GM21360 (cell line): ENCODE results near the gene PAAF1.

Experiments used
- ATAC-seq: cut with Tn5 transposase; IDR thresholded peaks from one replicate; pipeline ENCODE4 v1.9.1; 2021; ENCODE audit warnings: mild to moderate bottlenecking, moderate library complexity; ENCODE audit not compliant: unreplicated experiment

The PAAF1 gene

DNA sequence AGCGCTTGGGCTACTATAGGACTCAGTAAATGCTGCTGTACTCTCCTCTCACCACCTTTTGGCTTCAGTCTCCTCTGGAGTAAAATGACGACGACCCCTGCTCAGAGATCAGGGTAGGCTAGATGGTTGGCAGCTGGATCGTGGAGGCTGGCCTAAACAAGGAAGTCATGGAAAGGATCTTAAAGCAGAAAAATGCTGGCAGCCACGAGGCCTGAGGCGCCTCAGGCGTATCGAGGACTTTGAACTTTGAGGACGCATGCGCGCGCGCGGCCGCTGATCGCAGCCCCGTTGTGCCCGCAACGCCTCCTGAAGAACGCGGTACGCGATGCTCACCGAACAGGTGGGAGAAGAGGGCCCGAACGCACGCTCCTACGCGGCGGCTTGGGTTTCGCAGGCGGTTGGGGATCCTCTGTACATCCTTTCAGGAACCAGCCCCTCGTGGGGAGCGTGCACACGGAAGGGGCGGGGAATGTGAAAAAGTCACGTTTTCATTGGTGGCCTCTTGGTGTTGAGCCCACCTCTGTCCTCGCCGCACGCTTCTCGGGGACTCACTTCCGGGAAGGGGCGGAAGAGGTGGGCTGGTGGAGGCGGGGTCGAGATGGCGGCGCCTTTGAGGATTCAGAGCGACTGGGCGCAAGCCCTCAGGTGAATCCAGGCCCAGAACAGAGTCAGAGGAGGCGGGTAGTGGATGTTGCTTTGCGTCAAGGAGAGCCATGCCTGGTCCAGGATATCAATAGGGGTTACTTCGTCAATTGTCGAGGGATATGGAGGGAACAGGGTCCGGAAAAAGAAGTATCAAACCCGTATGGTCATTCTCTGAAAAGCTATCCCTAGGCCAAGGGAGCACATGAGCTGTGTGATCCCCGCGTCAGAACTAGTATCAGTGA, at the start of gene PAAF1, which contains the start of gene COA4:
PAAF1 (plus strand) TSS at position 576 of the 887 bp plus-strand sequence; CDS start at position 599, 23 bp downstream.
COA4 (minus strand) TSS at position 423 of the 887 bp plus-strand sequence. CDS start 3,468 bp downstream, outside the sequence.
- ATAC-seq: peak; percentile 94

DNA sequence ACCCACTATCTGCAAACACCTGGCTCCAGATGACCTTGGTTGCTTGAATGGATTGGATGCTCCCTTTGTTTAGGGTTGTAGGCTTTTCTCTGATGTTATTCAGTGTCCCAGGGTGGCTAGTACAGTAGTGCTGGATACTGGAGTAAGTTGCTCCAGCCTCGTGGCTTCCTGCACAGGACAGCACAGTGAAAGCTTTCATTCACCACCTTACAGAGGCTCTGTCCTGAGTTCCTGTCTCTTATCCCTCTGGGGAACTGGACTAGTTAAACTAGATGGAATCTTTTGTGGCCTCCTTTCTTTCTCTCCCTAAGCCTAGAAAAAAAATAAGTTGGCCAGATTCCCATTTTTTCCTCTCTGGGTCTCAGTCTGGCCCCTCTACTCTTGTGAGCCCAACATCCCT, 46.5 kb upstream of the PAAF1 start:
- no peak for ATAC-seq

DNA sequence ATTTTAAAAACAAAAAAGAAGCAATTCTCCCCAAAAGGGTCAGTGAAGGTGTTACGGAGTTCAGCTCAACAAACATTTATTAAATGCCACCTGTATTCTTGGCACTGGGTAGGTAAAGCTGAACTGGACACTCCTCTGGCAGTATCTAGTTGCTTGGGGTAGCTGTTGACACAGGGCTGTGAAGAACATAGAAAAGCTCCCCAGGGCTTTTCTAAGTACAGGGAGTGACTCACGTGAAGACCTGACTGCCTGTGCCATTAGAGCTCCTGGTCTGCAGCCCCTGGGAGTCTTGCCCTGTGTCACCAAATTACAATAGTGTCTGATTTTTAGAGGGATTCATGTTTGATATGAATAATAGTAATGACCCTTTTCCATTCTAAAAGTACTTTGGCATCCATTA, 43.7 kb upstream of the PAAF1 start:
- ATAC-seq: no peak

DNA sequence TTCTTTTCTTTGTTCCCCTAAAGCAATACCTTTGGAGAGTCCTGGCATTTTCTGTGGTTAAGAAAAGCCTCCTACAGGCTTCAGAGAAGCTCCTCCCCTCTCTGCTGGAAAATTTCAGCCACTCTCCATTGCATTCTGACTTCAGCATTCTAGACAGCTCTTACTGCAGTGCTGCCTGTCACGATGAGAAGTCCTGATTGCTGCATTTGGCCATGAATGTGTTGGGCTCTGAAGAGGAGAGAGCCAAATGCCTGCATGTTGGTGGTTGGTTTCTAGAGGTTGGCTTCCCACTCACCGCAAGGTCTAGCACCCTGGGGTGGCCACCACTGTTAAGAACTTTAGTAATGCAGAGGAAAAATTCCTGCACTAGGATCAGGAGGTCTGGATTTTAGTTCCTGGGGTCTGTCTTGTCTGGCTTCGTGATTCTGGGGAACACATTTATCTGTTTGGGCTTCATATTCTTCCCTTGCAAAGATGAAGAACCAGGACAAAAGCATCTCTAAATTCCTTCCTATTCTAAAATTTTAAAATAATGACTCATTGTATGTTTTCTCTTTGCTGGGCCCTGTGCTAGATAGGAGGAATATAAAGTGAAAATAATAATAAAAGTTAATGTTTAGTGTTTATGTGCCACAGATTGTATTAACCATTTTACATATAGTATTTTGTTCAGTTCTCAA, 38.2 kb upstream of the PAAF1 start:
- ATAC-seq: no peak

DNA sequence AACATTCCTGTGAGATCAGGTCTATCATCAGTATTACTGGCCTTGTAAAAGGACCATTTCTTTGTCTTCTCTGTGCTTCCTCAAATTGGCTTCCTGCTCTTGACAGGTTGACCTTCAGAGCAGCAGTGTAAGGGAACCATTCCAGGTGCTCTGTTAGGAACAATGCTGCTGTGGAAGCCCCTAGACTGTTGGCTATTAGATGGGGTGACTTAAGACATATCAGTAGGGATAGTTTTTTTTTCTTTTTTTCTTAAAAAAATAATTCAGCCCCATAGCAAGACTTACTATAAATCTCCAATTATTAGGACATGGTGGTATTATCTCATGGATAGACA, 37.7 kb upstream of the PAAF1 start:
- no peak for ATAC-seq

GRCh38 chr11:73851046-73851764, 25.6 kb upstream of the PAAF1 start:
- ATAC-seq: no peak

DNA sequence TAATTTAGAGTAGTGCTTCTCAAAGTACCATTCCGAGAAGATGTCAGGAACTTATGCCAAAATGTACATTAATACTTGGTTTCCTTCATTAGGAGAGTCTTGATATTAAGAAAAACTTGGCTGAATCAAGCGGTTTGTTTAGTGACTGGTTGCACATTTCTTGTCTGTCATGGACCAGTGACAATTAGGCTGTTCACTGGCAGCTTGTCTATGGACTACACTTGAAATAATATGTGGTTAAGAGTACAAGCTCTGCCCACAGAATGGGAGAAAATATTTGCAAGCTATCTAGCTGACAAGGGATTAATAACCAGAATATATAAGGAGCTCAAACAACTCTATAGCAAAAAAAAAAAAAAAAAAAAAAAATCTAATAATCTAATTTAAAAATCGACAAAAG, 24.8 kb upstream of the PAAF1 start:
- ATAC-seq: no peak

DNA sequence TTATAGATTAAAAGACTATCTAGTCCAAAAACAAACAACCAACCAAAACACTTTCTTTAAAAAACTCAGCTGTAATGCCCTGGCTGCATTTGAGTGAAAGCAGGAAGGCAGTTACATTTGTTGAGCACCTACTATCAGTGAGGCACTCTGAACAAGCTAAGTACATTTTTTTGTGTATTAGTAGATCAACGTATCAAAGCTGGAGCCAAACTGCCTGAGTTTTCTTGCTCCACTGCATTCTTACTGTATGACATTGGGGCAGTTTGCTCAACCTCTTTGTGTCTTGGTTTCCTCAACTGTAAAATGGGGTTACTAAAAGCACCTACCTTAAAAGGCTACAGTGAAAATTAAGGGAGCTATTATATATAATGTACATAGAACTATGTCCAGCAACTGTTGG, 22.1 kb upstream of the PAAF1 start:
- no peak for ATAC-seq

DNA sequence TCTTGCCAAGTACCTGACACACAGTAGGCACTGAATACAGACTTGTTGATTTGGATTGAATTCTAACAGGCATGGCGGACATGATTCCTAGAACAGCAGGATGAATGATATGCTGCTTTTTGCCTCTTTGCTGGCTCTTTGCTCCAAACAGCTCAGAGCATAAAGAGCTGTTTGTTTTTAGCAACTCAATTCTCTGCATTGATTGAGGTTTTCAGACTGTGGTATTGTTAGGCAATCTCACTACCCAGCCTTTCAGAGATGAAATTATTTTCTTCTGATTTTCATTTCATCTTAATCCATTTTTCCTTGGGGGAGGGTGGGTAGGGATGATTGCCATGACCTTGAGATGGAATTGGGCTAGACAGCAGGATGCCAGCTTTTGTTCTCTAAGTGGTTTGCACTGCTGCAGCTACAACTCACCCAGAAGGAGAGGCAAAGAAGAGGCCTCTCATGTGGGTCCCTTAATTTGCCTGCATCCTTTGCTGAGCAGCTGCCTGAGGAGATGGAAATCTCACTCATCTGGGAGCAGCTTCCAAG, 20.7 kb upstream of the PAAF1 start:
- ATAC-seq: no peak

- no peak for ATAC-seq
Observed at GRCh38 chr11:73859671-73860070, 17.1 kb upstream of the PAAF1 start.

GRCh38 chr11:73860202-73860601, 16.6 kb upstream of the PAAF1 start:
- ATAC-seq: no peak

DNA sequence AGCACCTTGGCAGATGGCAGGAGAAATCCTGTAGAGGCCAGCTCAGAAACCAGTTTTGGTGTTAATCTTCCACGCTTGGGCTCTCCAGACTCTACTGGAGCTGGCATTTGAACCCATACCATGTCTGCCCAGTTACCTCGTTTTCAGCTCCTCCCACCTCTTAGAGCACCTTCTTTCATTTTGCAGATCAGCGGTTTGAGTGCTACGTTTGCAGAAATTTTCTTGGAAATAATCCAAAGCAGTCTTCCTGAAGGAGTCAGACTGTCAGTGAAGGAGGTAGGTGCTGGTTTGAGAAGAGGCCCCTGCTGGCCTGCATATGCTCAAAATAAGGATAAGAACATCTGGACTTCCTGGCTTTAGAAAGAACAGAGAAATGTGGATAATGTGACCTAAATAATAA, 13.8 kb upstream of the PAAF1 start:
- ATAC-seq: no peak

- ATAC-seq: no peak
Observed at GRCh38 chr11:73866095-73866579, 10.7 kb upstream of the PAAF1 start.

DNA sequence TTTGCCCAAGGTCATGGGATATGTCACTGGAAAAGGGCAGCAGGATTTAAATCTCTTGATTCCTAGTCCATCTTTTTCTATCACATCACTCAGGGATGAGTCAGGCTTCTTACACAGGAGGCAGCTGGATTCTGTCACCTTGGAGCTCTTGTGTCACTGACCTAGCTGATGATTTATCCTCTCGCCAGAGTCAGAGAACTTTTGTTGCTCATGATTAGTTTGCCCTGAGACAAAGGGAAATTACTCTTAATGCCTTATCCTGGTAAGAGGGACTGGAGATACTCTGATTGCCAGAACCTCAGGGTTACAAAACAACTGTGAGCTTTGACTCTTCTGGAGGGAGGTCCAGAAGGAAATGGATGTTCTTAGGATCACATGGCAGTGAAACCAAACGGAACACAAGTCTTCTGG, 10.2 kb upstream of the PAAF1 start:
- no peak for ATAC-seq

- no peak for ATAC-seq
Observed at GRCh38 chr11:73869332-73869949, 7.4 kb upstream of the PAAF1 start.

DNA sequence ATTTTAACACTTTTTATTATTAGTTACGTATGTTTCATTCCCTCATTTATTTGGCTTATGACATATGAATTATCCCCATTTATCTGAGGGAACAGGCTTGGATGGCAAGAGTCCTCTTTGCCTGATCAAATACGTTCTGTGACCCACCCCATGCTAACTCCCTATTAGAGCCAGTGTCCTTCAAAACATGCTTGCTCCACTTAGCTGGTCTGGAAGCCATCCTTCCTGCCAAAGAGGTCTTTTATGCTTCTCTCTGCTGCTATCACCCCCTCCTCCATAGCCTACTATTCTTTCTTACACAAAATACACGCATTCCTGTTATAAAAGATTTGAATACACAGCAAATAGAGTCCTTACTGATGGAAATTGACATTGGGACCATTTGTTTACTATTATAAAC, 6.5 kb upstream of the PAAF1 start:
- ATAC-seq: no peak

GRCh38 chr11:73872749-73873357, 3.9 kb upstream of the PAAF1 start:
- ATAC-seq: no peak

DNA sequence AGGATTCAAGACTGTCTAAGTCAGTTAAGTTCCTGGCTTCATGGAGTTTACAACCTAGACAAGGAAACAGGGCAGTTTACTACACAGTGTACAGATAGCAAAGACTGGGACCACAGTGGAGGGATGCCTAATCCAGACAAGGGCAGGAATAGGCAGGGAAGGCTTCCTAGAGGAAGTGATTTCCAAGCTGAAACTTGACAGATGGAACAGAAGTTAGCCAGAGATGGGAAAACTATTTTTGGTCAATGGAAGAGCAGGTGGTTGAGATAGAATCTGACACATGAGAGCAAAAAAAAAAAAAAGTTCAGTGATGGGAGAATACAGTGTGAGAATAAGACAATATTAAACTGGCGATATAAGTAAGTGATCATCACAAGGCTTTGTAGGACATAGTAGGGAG, 1.4 kb upstream of the PAAF1 start:
- no peak for ATAC-seq

- ATAC-seq: no peak
Observed at GRCh38 chr11:73875840-73876239, 959 bp upstream of the PAAF1 start.

DNA sequence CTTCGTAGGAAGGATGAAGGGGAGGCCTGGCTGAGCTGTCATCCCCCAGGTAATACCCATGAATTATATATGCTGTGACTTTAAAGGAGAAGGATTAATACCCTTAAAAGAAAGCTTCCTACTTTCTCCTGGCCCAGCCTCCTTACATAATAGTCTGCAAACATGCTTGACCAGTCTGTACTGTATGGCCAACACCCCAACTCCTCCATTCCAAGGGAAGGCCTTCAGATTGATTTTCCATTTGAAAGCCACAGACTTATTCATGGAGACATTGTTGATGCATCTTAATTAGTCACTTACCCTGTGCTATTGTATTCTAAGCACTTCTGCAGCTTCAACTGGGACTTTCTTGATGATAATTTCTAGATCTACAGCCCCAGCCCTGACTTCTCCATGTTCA, 2.0 kb downstream of the PAAF1 start:
- ATAC-seq: no peak
